ENCODE measurements around the gene ESPNL.

The ESPNL gene

GRCh38 chr2:238171575-238172187 lies 71.5 kb downstream of the ESPNL start:
- DNase-seq (ENCODE audit: low read depth): no peak

DNA sequence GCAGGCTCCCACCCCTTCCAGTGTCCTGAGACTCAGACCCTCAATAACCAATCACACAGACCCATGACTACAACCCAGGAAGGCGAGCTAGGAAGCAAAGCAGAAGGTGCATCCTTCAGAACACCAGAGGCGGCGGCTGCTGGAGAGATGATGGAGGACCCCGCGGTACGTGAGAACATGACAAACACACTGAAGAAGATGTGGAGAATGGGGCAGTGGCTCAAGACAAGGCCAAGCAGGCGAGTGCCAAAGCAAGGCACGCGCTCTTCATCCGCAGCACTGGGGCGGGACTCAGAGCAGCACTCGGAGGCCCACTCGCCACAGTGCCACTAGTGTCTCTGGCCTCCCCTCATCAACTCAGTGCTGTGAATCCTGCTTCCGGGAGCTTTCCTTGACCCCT lies 72.3 kb downstream of the ESPNL start:
- no peak for DNase-seq (ENCODE audit: low read depth)

- DNase-seq (ENCODE audit: low read depth): no peak
These were observed 73.6 kb downstream of the ESPNL start for GRCh38 chr2:238173692-238174091.

DNA sequence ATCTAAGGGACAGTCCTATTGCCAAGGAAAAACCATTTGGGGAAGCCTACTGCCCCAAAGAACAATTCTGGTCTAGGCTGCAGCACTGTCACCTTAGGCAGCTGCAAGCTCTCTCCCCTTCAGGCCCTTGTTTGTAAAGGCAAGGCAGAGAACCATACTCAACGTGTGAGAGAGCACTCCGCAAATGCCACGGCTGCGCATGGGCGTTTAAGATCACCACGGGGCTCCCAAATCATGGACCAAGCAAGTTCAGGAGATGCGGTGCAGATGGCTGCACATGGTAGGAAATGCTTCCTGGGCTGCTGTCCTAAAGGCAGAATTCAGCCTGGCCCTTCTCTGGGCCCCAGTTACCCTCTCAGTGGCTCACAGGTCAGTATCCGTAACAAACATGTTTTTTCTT lies 74.2 kb downstream of the ESPNL start:
- no peak for DNase-seq (ENCODE audit: low read depth)

DNA sequence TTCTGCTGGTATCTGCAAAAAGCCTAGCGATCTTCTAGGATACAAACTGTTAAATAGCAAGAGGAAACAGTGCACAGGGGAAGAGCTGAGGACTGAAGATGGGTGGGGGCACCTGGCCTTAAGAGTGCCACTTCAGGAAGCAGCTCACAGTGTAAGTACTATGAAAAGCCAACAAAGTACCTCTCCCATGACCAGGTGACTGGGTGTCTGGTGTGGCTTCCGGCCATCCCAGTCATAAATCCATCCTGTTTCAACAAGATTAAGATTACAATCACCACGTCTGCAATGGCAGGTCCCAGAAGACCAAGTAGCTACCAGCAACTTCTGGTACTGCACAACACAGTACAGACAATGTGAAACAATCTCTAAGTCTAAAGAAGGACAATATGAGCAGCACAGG lies 74.6 kb downstream of the ESPNL start:
- DNase-seq (ENCODE audit: low read depth): no peak

DNA sequence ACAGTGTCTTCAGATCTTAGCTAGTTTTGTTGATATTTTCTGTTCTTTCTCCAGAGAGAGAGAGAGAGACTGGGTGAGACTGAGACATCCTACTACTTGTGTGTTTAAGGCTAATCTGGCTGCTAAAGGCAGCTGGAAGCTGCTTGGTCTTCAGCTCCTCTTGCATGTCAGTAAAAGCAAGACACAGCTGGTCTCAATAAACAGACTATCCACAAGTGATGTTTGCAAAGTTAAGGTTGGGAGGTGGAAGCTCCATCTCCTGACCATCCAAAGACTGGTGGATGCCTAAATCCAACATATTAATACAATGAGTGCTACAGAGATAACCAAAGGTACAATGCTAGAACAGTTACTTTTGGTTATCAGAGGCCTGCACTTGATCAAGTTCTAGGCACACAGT lies 76.5 kb downstream of the ESPNL start:
- no peak for DNase-seq (ENCODE audit: low read depth)

DNA sequence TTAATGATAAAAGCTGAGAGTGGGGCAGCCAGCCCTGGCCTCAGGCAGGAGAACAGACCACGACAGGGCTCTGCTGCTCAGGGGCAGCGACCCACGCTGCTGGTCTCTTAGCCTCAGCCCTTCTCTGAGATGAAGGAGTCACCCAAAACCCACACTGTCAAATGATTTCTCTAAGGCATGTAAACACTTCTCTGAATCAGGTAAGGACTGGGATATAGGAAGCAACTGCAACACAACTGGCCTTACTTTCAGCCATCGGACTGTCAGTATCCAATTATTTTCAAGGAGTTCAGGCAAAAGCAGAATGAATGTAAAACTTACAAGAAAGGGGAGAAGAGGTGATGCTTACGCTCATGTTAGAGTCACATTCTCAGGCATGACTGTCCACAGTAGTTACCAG lies 80.4 kb downstream of the ESPNL start:
- no peak for DNase-seq (ENCODE audit: low read depth)

DNA sequence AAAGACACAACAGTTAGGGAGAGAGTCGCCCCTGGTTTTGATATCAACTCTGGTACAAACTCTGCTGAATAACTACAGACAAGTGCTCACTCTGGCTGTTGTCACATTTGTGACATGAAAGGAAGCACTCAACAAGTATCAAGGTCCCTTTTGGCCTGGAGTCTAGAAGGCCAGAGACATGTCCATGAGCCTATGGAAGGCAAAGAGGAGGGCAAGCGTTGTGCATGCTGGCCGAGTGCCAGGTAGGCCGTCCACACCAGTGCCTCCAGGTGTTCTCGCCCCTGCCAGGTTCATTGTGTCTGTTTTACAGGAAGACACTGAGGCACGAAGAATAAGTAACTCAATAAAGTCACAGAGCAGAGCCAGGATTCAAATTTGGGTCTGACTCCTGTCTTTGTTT lies 82.2 kb downstream of the ESPNL start:
- DNase-seq (ENCODE audit: low read depth): no peak

Data from T follicular helper cell (primary cell).